ENCODE results near the gene VPREB3. TPM values are rescaled to one million over a fixed set of nuclear protein-coding genes. Genes with fewer than 3 reads are reported as not detected.

VPREB3 gene
- total RNA-seq, 1 experiment from 2014 or later, result 2.4 TPM

DNA sequence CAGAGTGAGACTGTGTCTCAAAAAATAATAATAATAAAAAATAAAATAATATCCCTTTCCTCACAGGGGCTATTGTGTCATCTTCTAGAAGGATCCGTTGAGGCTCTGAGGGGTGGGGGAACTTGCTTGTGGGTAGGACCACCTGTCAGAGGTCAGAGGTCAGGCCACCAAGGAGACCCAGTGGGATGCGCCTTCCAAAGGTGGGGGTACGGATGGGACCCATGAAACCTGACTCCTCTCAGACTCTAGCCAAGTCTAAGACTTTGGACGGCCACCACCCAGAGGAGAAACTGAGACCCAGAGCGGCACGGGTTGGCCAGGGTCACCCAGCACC, 18.1 kb upstream of the VPREB3 start (continued):
- TF ChIP-seq ZBTB33 (IDR thresholded peaks at IDR 0.05; ENCODE audit: extremely low read depth, insufficient replicate concordance, low read length), result no peak
- no peak for TF ChIP-seq ZNF274 (IDR thresholded peaks at IDR 0.05; ENCODE audit: low read depth, low read length)

DNA sequence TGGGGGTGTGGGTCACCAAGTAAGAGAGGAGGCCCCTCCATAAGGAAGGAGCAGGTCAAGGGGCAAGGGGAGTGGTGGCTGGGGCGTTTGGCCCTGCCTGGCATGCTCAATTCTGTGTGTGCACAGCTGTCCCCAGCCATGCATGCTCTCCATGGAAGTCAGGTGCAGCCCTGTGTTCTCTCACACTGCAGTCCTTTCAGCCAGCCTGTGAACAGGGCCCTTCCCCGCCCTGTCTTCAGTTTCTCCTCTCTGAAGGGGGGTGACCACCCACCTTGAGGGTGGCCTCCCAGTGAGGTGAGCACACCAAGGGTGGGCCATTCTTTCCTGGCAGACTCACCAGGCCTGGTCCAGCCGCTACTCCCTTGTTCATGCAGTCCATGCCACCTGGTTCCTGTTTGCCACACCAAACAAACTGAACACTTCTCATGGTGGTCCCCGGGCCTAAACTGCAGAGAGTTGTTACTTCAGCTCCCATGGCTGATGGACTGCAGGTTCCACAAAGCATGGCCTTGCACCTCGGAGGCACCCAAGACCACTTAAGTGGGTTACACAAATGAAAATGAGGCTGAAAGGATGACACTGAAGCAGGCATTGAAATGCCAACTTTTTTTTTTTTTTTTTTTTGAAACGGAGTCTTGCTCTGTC, 15.2 kb upstream of the VPREB3 start:
- Histone ChIP-seq H3K9me2 (ENCODE audit: insufficient read depth) (no peaks in the 10 kb centered on the region), H4K20me1 (ENCODE audit: insufficient read depth) (no peaks in the 10 kb centered on the region), H2AFZ (ENCODE audit: low read depth, low read length, poor library complexity, severe bottlenecking) (no peak overlapping the region), H3K4me2 (ENCODE audit: low read length) (0 out of 2 replicates have a peak overlapping the region, but pooled peaks have one; percentile 100), H3K9ac (ENCODE audit: low read length) (no peak overlapping the region), H3K9me3 (ENCODE audit: control insufficient read depth in 1 of 2, insufficient read depth in 1 of 2, low read depth in 1 of 2, low read length in 2 of 2) (no peaks in the 10 kb centered on the region), H3K79me2 (ENCODE audit: insufficient read depth, low read length) (peaks cover 32% of the 10 kb centered on the region), H3K4me1 (ENCODE audit: control insufficient read depth in 1 of 2, insufficient read depth in 2 of 2, low read length in 2 of 2) (peaks cover 26 to 67% of the 10 kb centered on the region in 2 experiments), H3K27me3 (ENCODE audit: insufficient read depth, low read length) (no peaks in the 10 kb centered on the region), H3K4me3 (replicated peaks in 1 of 2; ENCODE audit: low read depth in 1 of 2, low read length in 2 of 2) (no peak overlapping the region), H3K27ac (ENCODE audit: low read depth, low read length) (peak overlapping the region; percentile 10; the same call in 1 of the 2 replicates), H3K36me3 (ENCODE audit: control insufficient read depth in 1 of 2, insufficient read depth in 2 of 2, low read length in 2 of 2) (peaks cover 7 to 18% of the 10 kb centered on the region in 2 experiments; a peak in 3 of 4 replicates)
- intact Hi-C loops (cut with micrococcal nuclease), result loop anchor here (5.0 to 10.0 kb wide), 2 partner anchors 78 to 185 kb away; no protein-coding TSS in a partner anchor
- POLR2A ChIA-PET, result interaction anchor here (1.0 kb wide), 1 partner anchor 16 kb away, joined by 4 read pairs; no protein-coding TSS in a partner anchor
- DNase-seq (ENCODE audit: low read depth, low spot score) (no peak), ATAC-seq (no peak)
- BruUV-seq (replicated peaks), result no TSS peak
- RAD21 ChIA-PET (ENCODE audit: low non-redundant PET in 1 of 2, low total read pairs in 2 of 2, uncharacterized antibody in 2 of 2, unreplicated experiment in 2 of 2), result no interaction called here
- CTCF ChIA-PET, result interaction anchor here (0.9 to 2.2 kb wide), 3 partner anchors 17 to 80 kb away, joined by 3 to 6 read pairs (median 4); partner anchors contain the start of gene SMARCB1
- TF ChIP-seq CEBPB (IDR thresholded peaks at IDR 0.05; ENCODE audit: low read depth) (no peak), POLR2A (IDR thresholded peaks at IDR 0.05; ENCODE audit: borderline replicate concordance, extremely low read depth, insufficient read depth, insufficient read length) (no peak), CTCF (IDR thresholded peaks at IDR 0.05 in 2 of 3, conservative IDR thresholded peaks at IDR 0.05 in 1 of 3; ENCODE audit: borderline replicate concordance in 1 of 3, insufficient read depth in 1 of 3, low read depth in 2 of 3, low read length in 2 of 3) (no peak), YY1 (IDR thresholded peaks at IDR 0.05; ENCODE audit: extremely low read depth, insufficient replicate concordance, low read depth, low read length) (no peak), SIN3A (IDR thresholded peaks at IDR 0.05; ENCODE audit: low read depth) (no peak), ELF1 (IDR thresholded peaks at IDR 0.05; ENCODE audit: borderline replicate concordance, low read depth) (no peak), ZBTB33 (IDR thresholded peaks at IDR 0.05; ENCODE audit: extremely low read depth, insufficient replicate concordance, low read length) (no peak), EGR1 (IDR thresholded peaks at IDR 0.05; ENCODE audit: low read depth) (no peak), TCF7L2 (IDR thresholded peaks at IDR 0.05; ENCODE audit: borderline replicate concordance, extremely low read depth, insufficient read depth, insufficient read length) (no peak), POLR2AphosphoS5 (IDR thresholded peaks at IDR 0.05; ENCODE audit: low read depth, low read length) (no peak), FOSL1 (IDR thresholded peaks at IDR 0.05; ENCODE audit: low read depth) (no peak), RAD21 (IDR thresholded peaks at IDR 0.05; ENCODE audit: low read depth) (no peak), SP1 (IDR thresholded peaks at IDR 0.05; ENCODE audit: low read depth) (no peak), ATF3 (IDR thresholded peaks at IDR 0.05) (no peak)

All from HCT116 (cell line).